Measurements from ENCODE around the gene NAA30. TPM values are rescaled to one million over a fixed set of nuclear protein-coding genes. Genes with fewer than 3 reads are reported as not detected.

Gene NAA30
- total RNA-seq, 1 donor from 2014 or later, result 27.3 TPM

DNA sequence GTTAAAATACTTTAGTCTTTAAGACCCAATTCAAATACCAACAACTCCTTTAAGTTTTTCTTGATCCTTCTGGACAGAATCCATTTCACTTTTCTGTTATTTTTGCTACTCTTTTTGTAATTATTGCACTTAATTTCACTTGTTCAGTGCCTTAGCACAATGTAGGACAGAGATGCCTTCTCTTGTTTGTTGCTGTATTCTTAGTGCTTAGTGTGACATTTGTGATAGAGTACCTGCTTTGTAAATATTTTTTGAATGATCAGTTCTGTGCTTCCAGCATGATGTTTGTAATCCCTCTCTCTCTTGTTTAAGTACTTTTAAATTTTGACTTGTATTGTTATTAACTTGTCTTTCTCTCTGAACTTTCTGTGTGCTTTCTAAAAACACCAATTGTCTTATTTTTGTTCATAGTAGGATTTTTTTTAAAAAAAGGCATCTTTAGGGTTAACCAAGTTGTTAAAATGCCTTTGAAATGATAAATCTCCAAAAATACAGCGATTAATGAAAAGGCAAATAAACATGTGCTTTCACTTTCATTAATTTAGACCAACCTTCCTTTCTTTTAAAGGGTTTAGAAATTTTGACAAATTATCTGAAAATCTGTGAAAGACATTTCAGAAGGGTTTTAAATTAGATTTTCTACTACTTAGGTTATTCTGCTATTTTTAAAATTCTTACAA lies 11.9 kb downstream of the NAA30 start:
- H2AFZ ChIP-seq (ENCODE audit: low read depth, low read length), result no peak overlapping the region
- H3K27me3 ChIP-seq (ENCODE audit: insufficient read depth, low read length), result no peaks in the 10 kb centered on the region
- no peaks in the 10 kb centered on the region for H3K4me1 ChIP-seq (ENCODE audit: insufficient read depth, low read length)
- Mint-ChIP-seq H3K27me3 (ENCODE audit: low read depth, unreplicated experiment) (no peaks in the 10 kb centered on the region), H3K27ac (ENCODE audit: unreplicated experiment) (no peak overlapping the region), H3K4me3 (ENCODE audit: unreplicated experiment) (no peak overlapping the region), H3K9me3 (ENCODE audit: unreplicated experiment) (no peaks in the 10 kb centered on the region), H3K36me3 (ENCODE audit: low read depth, unreplicated experiment) (peaks cover 13% of the 10 kb centered on the region), H3K4me1 (ENCODE audit: low read depth, unreplicated experiment) (peaks cover 2% of the 10 kb centered on the region)
- H3K9me3 ChIP-seq (ENCODE audit: insufficient read depth, low read depth, low read length), result no peaks in the 10 kb centered on the region
- H3K9ac ChIP-seq (ENCODE audit: low read length), result no peak overlapping the region
- peaks cover 29% of the 10 kb centered on the region for H3K79me2 ChIP-seq (ENCODE audit: insufficient read depth, low read length)
- DNase-seq (ENCODE audit: low read depth) (no peak), FAIRE-seq (no peak)
- TF ChIP-seq, protein P1, sequence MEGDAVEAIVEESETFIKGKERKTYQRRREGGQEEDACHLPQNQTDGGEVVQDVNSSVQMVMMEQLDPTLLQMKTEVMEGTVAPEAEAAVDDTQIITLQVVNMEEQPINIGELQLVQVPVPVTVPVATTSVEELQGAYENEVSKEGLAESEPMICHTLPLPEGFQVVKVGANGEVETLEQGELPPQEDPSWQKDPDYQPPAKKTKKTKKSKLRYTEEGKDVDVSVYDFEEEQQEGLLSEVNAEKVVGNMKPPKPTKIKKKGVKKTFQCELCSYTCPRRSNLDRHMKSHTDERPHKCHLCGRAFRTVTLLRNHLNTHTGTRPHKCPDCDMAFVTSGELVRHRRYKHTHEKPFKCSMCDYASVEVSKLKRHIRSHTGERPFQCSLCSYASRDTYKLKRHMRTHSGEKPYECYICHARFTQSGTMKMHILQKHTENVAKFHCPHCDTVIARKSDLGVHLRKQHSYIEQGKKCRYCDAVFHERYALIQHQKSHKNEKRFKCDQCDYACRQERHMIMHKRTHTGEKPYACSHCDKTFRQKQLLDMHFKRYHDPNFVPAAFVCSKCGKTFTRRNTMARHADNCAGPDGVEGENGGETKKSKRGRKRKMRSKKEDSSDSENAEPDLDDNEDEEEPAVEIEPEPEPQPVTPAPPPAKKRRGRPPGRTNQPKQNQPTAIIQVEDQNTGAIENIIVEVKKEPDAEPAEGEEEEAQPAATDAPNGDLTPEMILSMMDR (IDR thresholded peaks at IDR 0.05; ENCODE audit: insufficient read depth, low read depth, low read length), result no peak
- TF ChIP-seq EZH2 (IDR thresholded peaks at IDR 0.05; ENCODE audit: insufficient read depth, low read length), result no peak
- H3K27ac ChIP-seq (ENCODE audit: low read depth, low read length), result no peak overlapping the region
- no peak overlapping the region for H3K4me2 ChIP-seq (ENCODE audit: low read length)
- peaks cover 10% of the 10 kb centered on the region for H4K20me1 ChIP-seq (ENCODE audit: insufficient read depth, low read length)
- peaks cover 12% of the 10 kb centered on the region for H3K36me3 ChIP-seq (ENCODE audit: insufficient read depth, low read length)
- H3K4me3 ChIP-seq (ENCODE audit: insufficient read depth, low read depth, low read length), result no peak overlapping the region

DNA sequence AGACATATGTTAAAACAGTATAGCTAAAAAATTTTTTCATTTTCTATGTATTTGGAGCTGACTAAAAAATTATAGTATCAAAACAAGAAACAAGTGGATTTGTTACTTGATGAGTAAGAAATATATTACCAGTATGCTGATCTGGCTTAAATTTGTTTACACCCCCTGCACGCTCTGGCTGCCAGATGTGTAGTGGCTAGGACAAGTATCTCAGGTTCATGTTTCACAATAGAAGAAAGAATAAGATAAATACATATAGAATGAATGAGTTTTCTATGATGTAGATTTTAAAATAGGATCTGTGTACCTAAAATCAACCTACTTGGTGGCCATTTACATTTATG lies 13.1 kb downstream of the NAA30 start:
- no peak for TF ChIP-seq EZH2 (IDR thresholded peaks at IDR 0.05; ENCODE audit: insufficient read depth, low read length)
- TF ChIP-seq, protein P1 (IDR thresholded peaks at IDR 0.05; ENCODE audit: insufficient read depth, low read depth, low read length), result no peak
- H3K4me3 ChIP-seq (ENCODE audit: insufficient read depth, low read depth, low read length), result no peak overlapping the region
- no peaks in the 10 kb centered on the region for H3K27me3 ChIP-seq (ENCODE audit: insufficient read depth, low read length)
- Mint-ChIP-seq H3K9me3 (ENCODE audit: unreplicated experiment) (no peaks in the 10 kb centered on the region), H3K27ac (ENCODE audit: unreplicated experiment) (no peak overlapping the region), H3K4me3 (ENCODE audit: unreplicated experiment) (no peak overlapping the region), H3K4me1 (ENCODE audit: low read depth, unreplicated experiment) (peaks cover 2% of the 10 kb centered on the region), H3K27me3 (ENCODE audit: low read depth, unreplicated experiment) (no peaks in the 10 kb centered on the region), H3K36me3 (ENCODE audit: low read depth, unreplicated experiment) (peaks cover 13% of the 10 kb centered on the region)
- no peaks in the 10 kb centered on the region for H3K9me3 ChIP-seq (ENCODE audit: insufficient read depth, low read depth, low read length)
- H3K79me2 ChIP-seq (ENCODE audit: insufficient read depth, low read length), result peaks cover 37% of the 10 kb centered on the region
- DNase-seq (ENCODE audit: low read depth) (no peak), FAIRE-seq (no peak)
- H3K27ac ChIP-seq (ENCODE audit: low read depth, low read length), result no peak overlapping the region
- peaks cover 17% of the 10 kb centered on the region for H3K36me3 ChIP-seq (ENCODE audit: insufficient read depth, low read length)
- no peak overlapping the region for H3K4me2 ChIP-seq (ENCODE audit: low read length)
- no peaks in the 10 kb centered on the region for H3K4me1 ChIP-seq (ENCODE audit: insufficient read depth, low read length)
- no peak overlapping the region for H2AFZ ChIP-seq (ENCODE audit: low read depth, low read length)
- peaks cover 20% of the 10 kb centered on the region for H4K20me1 ChIP-seq (ENCODE audit: insufficient read depth, low read length)
- H3K9ac ChIP-seq (ENCODE audit: low read length), result no peak overlapping the region

DNA sequence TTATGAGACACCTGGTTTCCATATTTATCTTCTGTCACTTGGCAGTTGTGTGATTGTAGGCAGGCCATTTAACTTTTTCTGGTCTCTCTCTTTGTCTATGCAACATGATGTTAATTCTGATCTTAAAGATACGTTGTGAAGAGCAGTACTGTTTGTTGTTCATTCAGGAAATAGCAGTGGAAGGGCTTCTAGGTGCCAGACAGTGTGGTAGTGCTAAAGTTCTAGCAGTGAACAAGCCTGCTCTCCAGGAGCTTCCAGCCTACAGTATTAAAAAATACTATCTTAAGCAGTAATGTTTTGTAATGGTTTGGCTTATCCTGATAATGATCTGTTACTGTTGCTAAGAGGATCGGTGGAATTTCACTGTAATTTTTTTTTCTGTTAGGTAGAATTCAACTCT lies 15.2 kb downstream of the NAA30 start:
- TF ChIP-seq, protein P1 (IDR thresholded peaks at IDR 0.05; ENCODE audit: insufficient read depth, low read depth, low read length), result no peak
- TF ChIP-seq EZH2 (IDR thresholded peaks at IDR 0.05; ENCODE audit: insufficient read depth, low read length), result no peak
- FAIRE-seq, result no peak
- H3K4me3 Mint-ChIP-seq (ENCODE audit: unreplicated experiment), result no peak overlapping the region

More for the DNA sequence above, 15.2 kb downstream of the NAA30 start:
- Histone ChIP-seq H3K36me3 (ENCODE audit: insufficient read depth, low read length) (peaks cover 23% of the 10 kb centered on the region), H3K4me1 (ENCODE audit: insufficient read depth, low read length) (no peaks in the 10 kb centered on the region), H4K20me1 (ENCODE audit: insufficient read depth, low read length) (peaks cover 20% of the 10 kb centered on the region), H3K9ac (ENCODE audit: low read length) (no peak overlapping the region), H3K27ac (ENCODE audit: low read depth, low read length) (no peak overlapping the region), H3K9me3 (ENCODE audit: insufficient read depth, low read depth, low read length) (no peaks in the 10 kb centered on the region), H3K27me3 (ENCODE audit: insufficient read depth, low read length) (no peaks in the 10 kb centered on the region), H3K4me2 (ENCODE audit: low read length) (no peak overlapping the region), H3K4me3 (ENCODE audit: insufficient read depth, low read depth, low read length) (no peak overlapping the region), H2AFZ (ENCODE audit: low read depth, low read length) (no peak overlapping the region), H3K79me2 (ENCODE audit: insufficient read depth, low read length) (peaks cover 33% of the 10 kb centered on the region)
- no peaks in the 10 kb centered on the region for H3K27me3 Mint-ChIP-seq (ENCODE audit: low read depth, unreplicated experiment)
- peaks cover 12% of the 10 kb centered on the region for H3K36me3 Mint-ChIP-seq (ENCODE audit: low read depth, unreplicated experiment)
- H3K4me1 Mint-ChIP-seq (ENCODE audit: low read depth, unreplicated experiment), result no peaks in the 10 kb centered on the region
- H3K9me3 Mint-ChIP-seq (ENCODE audit: unreplicated experiment), result no peaks in the 10 kb centered on the region
- no peak overlapping the region for H3K27ac Mint-ChIP-seq (ENCODE audit: unreplicated experiment)
- no peak for DNase-seq (ENCODE audit: low read depth)

Data from astrocyte (in vitro differentiated cells and primary cell).